H1 (cell line): ENCODE measurements around the gene ZMIZ1. TPM values are rescaled to one million over a fixed set of nuclear protein-coding genes. Genes with fewer than 3 reads are reported as not detected.

Source experiments
- CTCF ChIA-PET: fragments of 300-600 bp; sonication (Branson Sonifier 250); formaldehyde crosslinking; loops from one replicate; lab custom pipeline; 2021; ENCODE audit not compliant: partially characterized antibody; lab: Charles Lee
- POLR2A ChIA-PET: fragments of 300-600 bp; sonication (Branson Sonifier 250); formaldehyde crosslinking; loops from one replicate; lab custom pipeline; 2021; ENCODE audit warnings: inconsistent platforms; ENCODE audit not compliant: partially characterized antibody; lab: Charles Lee
- DNase-seq, 2 experiments: peaks; one replicate each; pipeline versions ENCODE4 v3.0.0 to v3.0.0-alpha.2; 2010 to 2022; ENCODE audit warnings: low spot score in 2 of 2, low read depth in 1 of 2, mixed read lengths in 1 of 2
- FAIRE-seq: peaks from 2 replicates; lab custom pipeline; 2011; peaks lifted over from hg19 to GRCh38; lab: Jason Lieb, UNC
- H2AFZ ChIP-seq: 2 replicates; pipeline ENCODE4 v1.8.1; 2012; ENCODE audit warnings: low read length, inconsistent platforms
- H2AK5ac ChIP-seq: 2 replicates; pipeline ENCODE4 v1.6.1; 2013; ENCODE audit warnings: low read depth, low read length
- H2BK120ac ChIP-seq: replicated peaks from 2 replicates; pipeline ENCODE3; 2013; ENCODE audit warnings: low read depth, low read length, inconsistent platforms
- H2BK12ac ChIP-seq: 2 replicates; pipeline ENCODE4 v1.6.1; 2013; ENCODE audit warnings: low read depth, low read length
- H2BK15ac ChIP-seq: 2 replicates; pipeline ENCODE4 v1.6.1; 2013; ENCODE audit warnings: low read length
- H2BK20ac ChIP-seq: 2 replicates; pipeline ENCODE4 v1.6.1; 2013; ENCODE audit warnings: low read length
- H2BK5ac ChIP-seq: 2 replicates; pipeline ENCODE4 v1.6.1; 2013; ENCODE audit warnings: low read depth, low read length
- H3K14ac ChIP-seq: 2 replicates; pipeline ENCODE4 v1.6.1; 2013; ENCODE audit warnings: inconsistent platforms; ENCODE audit not compliant: insufficient read length
- H3K18ac ChIP-seq: 2 replicates; pipeline ENCODE4 v1.6.1; 2013; ENCODE audit warnings: low read length; ENCODE audit errors: extremely low read depth
- H3K23ac ChIP-seq: 2 replicates; pipeline ENCODE4 v1.6.1; 2013; ENCODE audit warnings: inconsistent platforms; ENCODE audit not compliant: insufficient read length
- H3K23me2 ChIP-seq: 2 replicates; pipeline ENCODE4 v1.6.1; 2013; ENCODE audit warnings: low read depth, low read length
- H3K27ac ChIP-seq: 2 replicates; pipeline ENCODE4 v1.6.1; 2011; ENCODE audit warnings: low read depth, low read length, inconsistent platforms
- H3K27me3 ChIP-seq, 4 experiments: replicated peaks in 1 of 4; 1 replicate in 1 of 4; 2 replicates in 3 of 4; pipeline versions ENCODE4 v1.6.1 to v1.8.1; 2011 to 2013; ENCODE audit warnings: low read length in 3 of 4, mild to moderate bottlenecking in 3 of 4, inconsistent platforms in 2 of 4, mixed read lengths in 2 of 4, moderate library complexity in 1 of 4; ENCODE audit not compliant: control insufficient read depth in 3 of 4, insufficient read depth in 3 of 4; ENCODE audit errors: extremely low read depth in 1 of 4
- H3K36me3 ChIP-seq, 4 experiments: 2 replicates each; pipeline versions ENCODE4 v1.6.1 to v1.8.1; 2011 to 2013; ENCODE audit warnings: mild to moderate bottlenecking in 4 of 4, low read length in 3 of 4, moderate library complexity in 2 of 4, control low read depth in 1 of 4, inconsistent platforms in 1 of 4; ENCODE audit not compliant: insufficient read depth in 4 of 4, control insufficient read depth in 2 of 4
- H3K4ac ChIP-seq: replicated peaks from 2 replicates; pipeline ENCODE3; 2013; ENCODE audit warnings: low read length, low read depth, mixed read lengths, inconsistent platforms; ENCODE audit not compliant: insufficient read length
- H3K4me1 ChIP-seq, 4 experiments: replicated peaks in 1 of 4; 1 replicate in 1 of 4; 2 replicates in 3 of 4; pipeline versions ENCODE4 v1.6.1 to v1.8.1; 2011 to 2013; ENCODE audit warnings: low read length in 3 of 4, inconsistent platforms in 2 of 4, mixed read lengths in 1 of 4; ENCODE audit not compliant: insufficient read depth in 4 of 4, control insufficient read depth in 3 of 4
- H3K4me2 ChIP-seq, 2 experiments: 2 replicates each; pipeline versions ENCODE4 v1.6.1 to v1.8.1; 2011 to 2013; ENCODE audit warnings: low read depth in 2 of 2, low read length in 2 of 2, control low read depth in 1 of 2, inconsistent platforms in 1 of 2, mild to moderate bottlenecking in 1 of 2; ENCODE audit not compliant: insufficient read depth in 1 of 2
- H3K4me3 ChIP-seq, 4 experiments: fragments of 200-600, 300-600 bp in 1 of 4; sonication (generic), shearing (Covaris generic), sonication (Bioruptor Twin) in 1 of 4; 2 replicates each; pipeline versions ENCODE4 v1.5.1 to v1.8.1; 2011 to 2016; ENCODE audit warnings: low read length in 4 of 4, low read depth in 3 of 4, control low read depth in 2 of 4, inconsistent platforms in 2 of 4, mild to moderate bottlenecking in 2 of 4, mixed read lengths in 1 of 4, moderate library complexity in 1 of 4; ENCODE audit not compliant: insufficient read depth in 2 of 4; ENCODE audit errors: extremely low read depth in 1 of 4
- H3K56ac ChIP-seq: replicated peaks from 2 replicates; pipeline ENCODE3; 2013; ENCODE audit warnings: low read depth, mild to moderate bottlenecking, mixed read lengths, low read length, inconsistent platforms; ENCODE audit not compliant: insufficient read length
- H3K79me1 ChIP-seq: 2 replicates; pipeline ENCODE4 v1.6.1; 2013; ENCODE audit warnings: low read depth, low read length, control low read depth
- H3K79me2 ChIP-seq, 2 experiments: 2 replicates each; pipeline versions ENCODE4 v1.6.1 to v1.8.1; 2012 to 2013; ENCODE audit warnings: low read length in 2 of 2, mild to moderate bottlenecking in 2 of 2, inconsistent platforms in 1 of 2; ENCODE audit not compliant: insufficient read depth in 2 of 2, control insufficient read depth in 1 of 2
- H3K9ac ChIP-seq, 4 experiments: replicated peaks in 1 of 4; 1 replicate in 1 of 4; 2 replicates in 3 of 4; pipeline versions ENCODE4 v1.6.1 to v1.8.1; 2011 to 2013; ENCODE audit warnings: low read depth in 3 of 4, low read length in 3 of 4, control low read depth in 2 of 4, mild to moderate bottlenecking in 2 of 4, moderate library complexity in 2 of 4, inconsistent platforms in 1 of 4; ENCODE audit errors: extremely low read depth in 1 of 4
- H3K9me3 ChIP-seq, 2 experiments: 2 replicates each; pipeline versions ENCODE4 v1.6.1 to v1.8.1; 2012 to 2013; ENCODE audit warnings: mild to moderate bottlenecking in 2 of 2, moderate library complexity in 2 of 2, control low read depth in 1 of 2, inconsistent platforms in 1 of 2, low read depth in 1 of 2, low read length in 1 of 2, mixed read lengths in 1 of 2; ENCODE audit not compliant: insufficient read depth in 2 of 2
- H4K20me1 ChIP-seq, 2 experiments: replicated peaks in 1 of 2; 2 replicates each; pipeline versions ENCODE3 to v1.8.1; 2011 to 2013; ENCODE audit warnings: inconsistent platforms in 2 of 2, low read length in 2 of 2, mild to moderate bottlenecking in 1 of 2; ENCODE audit not compliant: insufficient read depth in 2 of 2, control insufficient read depth in 1 of 2
- H4K5ac ChIP-seq: 2 replicates; pipeline ENCODE4 v1.6.1; 2013; ENCODE audit warnings: low read length, low read depth, mixed read lengths, inconsistent platforms; ENCODE audit not compliant: insufficient read length
- H4K8ac ChIP-seq: 2 replicates; pipeline ENCODE4 v1.8.0; 2013; ENCODE audit warnings: mild to moderate bottlenecking, moderate library complexity, low read length, inconsistent platforms; ENCODE audit not compliant: insufficient read depth; ENCODE audit errors: extremely low read depth
- H4K91ac ChIP-seq: replicated peaks from 2 replicates; pipeline ENCODE3; 2013; ENCODE audit warnings: low read length, mixed read lengths, inconsistent platforms; ENCODE audit not compliant: insufficient read length
- ASH2L ChIP-seq: fragments of 200-600, 300-600 bp; sonication (generic); IDR thresholded peaks from one replicate; pipeline ENCODE4 v1.7.1; 2017; ENCODE audit warnings: low read length
- BRCA1 ChIP-seq: IDR thresholded peaks from 2 replicates; pipeline ENCODE4 v1.6.1; 2012; ENCODE audit warnings: low read depth, low read length, improper control_type of control experiment
- CBX8 ChIP-seq: fragments of 300-800, 300-1000 bp; sonication (generic); IDR thresholded peaks from 2 replicates; pipeline ENCODE4 v1.7.1; 2016; ENCODE audit warnings: low read depth, low read length, borderline replicate concordance
- JUN ChIP-seq: IDR thresholded peaks from 2 replicates; pipeline ENCODE4 v1.6.1; 2011; ENCODE audit warnings: low read depth, mild to moderate bottlenecking, improper control_type of control experiment, low read length
- JUND ChIP-seq: IDR thresholded peaks from 2 replicates; pipeline ENCODE4 v1.6.1; 2011; ENCODE audit warnings: mild to moderate bottlenecking, improper control_type of control experiment, low read length
- RFX5 ChIP-seq: IDR thresholded peaks from 2 replicates; pipeline ENCODE4 v1.6.1; 2011; ENCODE audit warnings: low read depth, low read length, improper control_type of control experiment, borderline replicate concordance
- SP2 ChIP-seq: IDR thresholded peaks from 2 replicates; pipeline ENCODE4 v1.6.1; 2012; ENCODE audit warnings: mild to moderate bottlenecking, low read length, inconsistent platforms
- TAF7 ChIP-seq: optimal IDR thresholded peaks from 2 replicates; pipeline ENCODE3; 2011; ENCODE audit warnings: low read depth, mild to moderate bottlenecking, inconsistent platforms, low read length, moderate library complexity, borderline replicate concordance
- TBP ChIP-seq: IDR thresholded peaks from 2 replicates; pipeline ENCODE4 v1.6.1; 2011; ENCODE audit warnings: low read depth, low read length, improper control_type of control experiment
- YY1 ChIP-seq: IDR thresholded peaks from 2 replicates; pipeline ENCODE4 v1.6.1; 2011; ENCODE audit warnings: low read depth, mild to moderate bottlenecking, low read length
- WGBS, 2 experiments: shearing (Covaris generic) in 1 of 2; methylation state at CpG; one replicate each; pipeline versions ENCODE4 v1.1.6 to v1.1.7; 2013 to 2015; ENCODE audit warnings: low lambda C conversion rate in 2 of 2, mixed read lengths in 2 of 2, inconsistent platforms in 1 of 2, low coverage in 1 of 2, missing lambda C conversion rate in 1 of 2; ENCODE audit not compliant: insufficient replicate concordance in 2 of 2, insufficient coverage in 1 of 2, insufficient read length in 1 of 2; ENCODE audit errors: extremely low coverage in 1 of 2, missing lambda C conversion rate in 1 of 2; 5-methylcytosine and 5-hydroxymethylcytosine counted together
- polyA plus RNA-seq, 7 experiments: library from polyadenylated mRNA; depleted of rRNA in 3 of 7; stranded (reverse) in 5 of 7; unstranded in 2 of 7; fragments of >200 nt in 5 of 7; fragments of 200-250 nt in 2 of 7; gene quantifications; 1 replicate in 5 of 7; 2 replicates in 1 of 7; 4 replicates in 1 of 7; pipeline versions ENCODE4 v1.2.1 to v1.2.3, GENCODE V29; 2011 to 2013; ENCODE audit warnings: missing spikeins in 2 of 7, mixed read lengths in 2 of 7
- total RNA-seq: library from RNA; stranded (reverse); fragmentation: NEBNext Ultra II Directional; extraction: Animal tissue kit (Norgen Biotek cat#: 25700); gene quantifications from 2 replicates; pipeline ENCODE4 v1.2.1, GENCODE V29; 2021

The ZMIZ1 gene
- total and polyA plus RNA-seq, 2 of the 8 experiments (the other 6 are each of a cell fraction or from before 2014, with no cell fraction given): 8.1 to 28.0 TPM

- 88% methylated on average over 26 of the region's 26 CpGs; no CpG with 5 or more reads in 1 of the 2 experiments for WGBS, 2 experiments
- Histone ChIP-seq H3K4me1 (peaks cover 0 to 38% (median 17%) of the 10 kb centered on the region in 4 experiments; a peak in 6 of 7 replicates), H3K4me2 (no peak overlapping the region), H3K79me1 (peaks cover 26% of the 10 kb centered on the region), H3K79me2 (peaks cover 0 to 15% of the 10 kb centered on the region in 2 experiments; a peak in 2 of 4 replicates), H3K9ac (no peak overlapping the region), H2BK5ac (no peak overlapping the region), H2AFZ (no peak overlapping the region), H3K23ac (no peak overlapping the region), H3K18ac (no peak overlapping the region), H2BK120ac (no peak overlapping the region), H3K4ac (no peak overlapping the region), H3K27ac (no peak overlapping the region), H3K23me2 (peaks cover 3% of the 10 kb centered on the region), H3K14ac (no peak overlapping the region), H3K27me3 (no peaks in the 10 kb centered on the region), H3K4me3 (no peak overlapping the region), H2BK15ac (no peak overlapping the region), H2BK12ac (no peak overlapping the region), H4K5ac (no peak overlapping the region), H3K56ac (no peak overlapping the region), H4K20me1 (peaks cover 0 to 12% of the 10 kb centered on the region in 2 experiments), H2AK5ac (0 out of 2 replicates have a peak overlapping the region, but pooled peaks have one; percentile 24), H2BK20ac (no peak overlapping the region), H4K91ac (no peak overlapping the region), H3K9me3 (no peaks in the 10 kb centered on the region), H3K36me3 (peaks cover 0 to 16% (median 4%) of the 10 kb centered on the region in 4 experiments; a peak in 4 of 8 replicates), H4K8ac (no peak overlapping the region)
- TF ChIP-seq TAF7 (no peak), RFX5 (no peak), JUN (no peak), TBP (no peak), SP2 (no peak), BRCA1 (no peak), YY1 (no peak), ASH2L (no peak), CBX8 (no peak), JUND (no peak)
- ChIA-PET POLR2A (interaction anchor here (1.5 to 2.1 kb wide), 2 partner anchors 9 to 12 kb away, joined by 3 to 9 read pairs; no protein-coding TSS in a partner anchor), CTCF (interaction anchor here (0.6 to 1.3 kb wide), 7 partner anchors 9 to 59 kb away, joined by 3 to 8 read pairs (median 3); no protein-coding TSS in a partner anchor)
- no peak for DNase-seq
- FAIRE-seq: no peak
Observed at GRCh38 chr10:79139124-79139835, 70.5 kb downstream of the ZMIZ1 start.
